GM12892 (cell line): ENCODE data around the gene NUDT19.
"Not testable (repeated sequence)": the region's sequence is repeated elsewhere in the genome, so short reads cannot be mapped to it uniquely, and the experiment has no call there.

ENCODE experiments used
- POLR2A ChIP-seq: IDR thresholded peaks from 2 replicates; pipeline ENCODE4 v1.6.1; 2011; ENCODE audit warnings: low read depth, low read length, control low read depth
- TAF1 ChIP-seq: IDR thresholded peaks from 2 replicates; pipeline ENCODE4 v1.6.1; 2011; ENCODE audit warnings: low read depth, mild to moderate bottlenecking, control low read depth, low read length, borderline replicate concordance

DNA sequence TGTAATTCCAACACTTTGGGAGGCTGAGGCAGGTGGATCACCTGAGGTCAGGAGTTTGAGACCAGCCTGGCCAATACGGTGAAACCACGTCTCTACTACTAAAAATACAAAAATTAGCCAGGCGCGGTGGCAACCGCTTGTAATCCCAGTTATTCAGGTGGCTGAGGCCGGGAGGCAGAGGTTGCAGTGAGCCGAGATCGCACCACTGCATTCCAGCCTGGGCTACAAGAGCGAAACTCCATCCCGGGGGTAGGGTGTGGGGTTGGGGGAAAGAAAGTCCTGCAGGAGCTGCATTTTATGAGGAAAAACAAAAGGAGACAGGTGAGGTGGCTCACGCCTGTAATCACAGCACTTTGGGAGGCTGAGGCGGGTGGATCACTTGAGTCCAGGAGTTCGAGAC lies 39.3 kb upstream of the NUDT19 start:
- TF ChIP-seq POLR2A, TAF1: not testable (repeated sequence)
